Muscle layer of duodenum (tissue), 2 donors: ENCODE measurements around the gene ANAPC10.
"Not testable (repeated sequence)": the region's sequence is repeated elsewhere in the genome, so short reads cannot be mapped to it uniquely, and the experiment has no call there.

ENCODE experiments used
- H3K27ac ChIP-seq: one replicate; pipeline ENCODE4 v1.7.0; 2013; ENCODE audit warnings: mild to moderate bottlenecking, low read length
- H3K27me3 ChIP-seq: one replicate; pipeline ENCODE4 v1.7.0; 2013; ENCODE audit warnings: low read depth, mild to moderate bottlenecking, control low read depth, low read length
- H3K36me3 ChIP-seq, 2 donors: one replicate each; pipeline ENCODE4 v1.7.0; 2013; ENCODE audit warnings: low read length in 2 of 2, control low read depth in 1 of 2, mild to moderate bottlenecking in 1 of 2; ENCODE audit not compliant: insufficient read depth in 2 of 2, control insufficient read depth in 1 of 2
- H3K4me1 ChIP-seq, 2 donors: one replicate each; pipeline ENCODE4 v1.7.0; 2013; ENCODE audit warnings: low read length in 2 of 2, mild to moderate bottlenecking in 2 of 2, control low read depth in 1 of 2, moderate library complexity in 1 of 2; ENCODE audit not compliant: insufficient read depth in 2 of 2, control insufficient read depth in 1 of 2
- H3K4me3 ChIP-seq, 2 donors: one replicate each; pipeline ENCODE4 v1.7.0; 2013; ENCODE audit warnings: low read length in 2 of 2, low read depth in 1 of 2, mild to moderate bottlenecking in 1 of 2
- H3K9me3 ChIP-seq, 2 donors: one replicate each; pipeline ENCODE4 v1.7.0; 2013; ENCODE audit warnings: low read length in 2 of 2, control low read depth in 1 of 2, mild to moderate bottlenecking in 1 of 2; ENCODE audit not compliant: control insufficient read depth in 1 of 2
- donor health status: healthy.

Gene ANAPC10

DNA sequence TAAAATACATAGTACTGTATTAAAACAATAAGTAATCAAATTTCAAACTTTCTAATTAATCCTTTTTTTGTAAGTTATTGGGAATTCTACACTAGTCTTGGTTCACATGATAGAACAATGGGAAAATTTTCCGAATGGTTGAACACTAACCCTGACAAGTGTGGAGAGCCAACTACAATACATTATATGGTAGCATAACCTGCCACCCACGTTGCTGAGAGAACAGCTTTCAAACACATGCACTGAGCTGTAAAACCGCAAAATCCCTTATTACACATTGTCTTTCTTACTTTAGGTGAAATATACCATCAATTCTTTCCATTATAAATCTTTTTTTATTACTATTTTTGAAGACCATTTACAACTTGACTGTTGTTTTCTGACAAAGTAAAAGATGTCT, 54.7 kb downstream of the ANAPC10 start:
- Histone ChIP-seq H3K4me3 (no peak overlapping the region), H3K9me3 (no peaks in the 10 kb centered on the region), H3K27ac (no peak overlapping the region), H3K4me1 (no peaks in the 10 kb centered on the region), H3K27me3 (no peaks in the 10 kb centered on the region), H3K36me3 (no peaks in the 10 kb centered on the region)

DNA sequence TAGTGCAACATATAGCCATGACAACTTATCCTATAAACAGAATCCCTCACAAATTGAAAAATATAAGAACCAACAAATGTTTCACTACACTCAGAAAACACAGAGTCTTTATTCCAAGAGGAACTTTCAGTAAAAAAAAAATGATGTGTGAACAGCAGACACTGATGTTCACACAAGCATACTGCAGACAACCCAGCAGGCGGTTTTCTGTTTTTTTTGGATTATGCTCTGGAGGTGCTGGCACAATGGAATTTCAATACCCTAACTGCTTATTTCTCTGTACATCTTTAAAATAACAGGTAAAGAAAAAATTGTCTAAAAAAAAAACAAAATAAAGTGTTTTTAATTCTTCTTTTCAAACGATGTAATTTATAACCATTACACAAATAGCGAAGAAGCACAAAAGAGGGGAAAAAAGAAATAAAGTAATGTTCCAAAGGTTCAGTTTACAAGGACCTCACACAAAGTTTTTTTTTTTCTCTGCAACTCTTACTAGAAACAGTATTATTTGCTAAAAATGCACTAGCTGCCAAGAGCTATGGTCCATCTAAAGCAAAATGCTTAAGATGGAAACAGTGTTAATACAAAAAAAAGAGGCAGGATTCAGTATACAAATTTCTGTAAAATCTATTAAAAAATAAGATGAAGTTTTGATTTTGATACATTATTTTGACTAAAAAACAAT, 55.3 kb downstream of the ANAPC10 start:
- H3K27me3 ChIP-seq = no peaks in the 10 kb centered on the region
- no peak overlapping the region for H3K27ac ChIP-seq
- no peak overlapping the region for H3K4me3 ChIP-seq
- no peaks in the 10 kb centered on the region for H3K9me3 ChIP-seq
- no peaks in the 10 kb centered on the region for H3K4me1 ChIP-seq
- H3K36me3 ChIP-seq = no peaks in the 10 kb centered on the region

DNA sequence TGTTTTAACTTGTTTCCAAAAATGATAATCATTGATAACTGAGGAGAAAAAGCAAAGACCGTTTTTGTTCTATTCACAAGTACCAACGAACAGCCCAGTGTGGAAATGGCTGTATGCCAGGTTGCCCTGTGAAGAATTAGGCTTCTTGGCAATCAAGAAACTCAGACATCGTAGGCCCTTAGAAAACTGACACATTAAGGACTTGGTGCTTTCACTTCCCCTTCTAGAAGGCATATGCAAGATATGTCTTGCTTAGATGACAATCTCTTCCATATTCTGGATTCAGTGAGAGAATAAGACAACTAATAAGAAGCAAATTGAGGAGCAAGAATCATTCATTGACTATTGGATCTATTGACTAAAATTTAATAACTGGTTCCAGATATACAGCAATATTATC, 56.6 kb downstream of the ANAPC10 start:
- no peak overlapping the region for H3K27ac ChIP-seq
- H3K4me1 ChIP-seq = no peaks in the 10 kb centered on the region
- H3K9me3 ChIP-seq = no peaks in the 10 kb centered on the region
- no peaks in the 10 kb centered on the region for H3K36me3 ChIP-seq
- H3K4me3 ChIP-seq = no peak overlapping the region
- no peaks in the 10 kb centered on the region for H3K27me3 ChIP-seq

DNA sequence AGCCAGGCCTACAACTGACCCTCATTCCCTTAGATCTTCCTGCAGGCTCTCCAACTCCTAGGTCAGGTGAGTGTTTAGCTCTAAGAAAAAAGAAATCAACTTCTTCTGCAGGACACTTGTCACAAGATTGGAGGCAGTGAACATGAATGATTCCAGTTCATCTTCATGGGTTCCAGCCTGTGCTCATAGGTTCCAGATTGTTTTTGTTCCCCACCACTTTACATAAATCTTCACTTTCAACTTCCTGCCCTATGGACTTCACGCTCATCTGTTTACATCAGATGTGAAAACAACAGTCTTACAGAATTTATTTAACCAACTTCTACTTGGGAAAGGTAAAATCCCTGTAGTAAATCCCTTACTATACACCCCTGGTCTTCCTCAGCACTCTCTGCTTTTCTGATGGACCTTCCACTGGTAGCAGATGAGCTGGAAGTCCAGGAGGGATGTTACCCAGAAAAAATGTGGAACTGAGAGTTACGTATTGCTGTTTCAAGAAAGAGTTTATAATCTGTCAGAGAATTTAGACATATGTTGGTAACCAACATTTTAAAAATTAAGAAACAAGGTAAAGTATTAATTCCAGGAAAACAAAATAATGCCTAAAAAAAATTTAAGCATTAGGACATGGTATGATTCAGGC, 62.4 kb downstream of the ANAPC10 start:
- Histone ChIP-seq H3K27ac (no peak overlapping the region), H3K4me3 (no peak overlapping the region), H3K36me3 (peaks cover 0 to 25% of the 10 kb centered on the region in 2 donors), H3K4me1 (no peaks in the 10 kb centered on the region), H3K9me3 (peaks cover 0 to 3% of the 10 kb centered on the region in 2 donors), H3K27me3 (no peaks in the 10 kb centered on the region)

DNA sequence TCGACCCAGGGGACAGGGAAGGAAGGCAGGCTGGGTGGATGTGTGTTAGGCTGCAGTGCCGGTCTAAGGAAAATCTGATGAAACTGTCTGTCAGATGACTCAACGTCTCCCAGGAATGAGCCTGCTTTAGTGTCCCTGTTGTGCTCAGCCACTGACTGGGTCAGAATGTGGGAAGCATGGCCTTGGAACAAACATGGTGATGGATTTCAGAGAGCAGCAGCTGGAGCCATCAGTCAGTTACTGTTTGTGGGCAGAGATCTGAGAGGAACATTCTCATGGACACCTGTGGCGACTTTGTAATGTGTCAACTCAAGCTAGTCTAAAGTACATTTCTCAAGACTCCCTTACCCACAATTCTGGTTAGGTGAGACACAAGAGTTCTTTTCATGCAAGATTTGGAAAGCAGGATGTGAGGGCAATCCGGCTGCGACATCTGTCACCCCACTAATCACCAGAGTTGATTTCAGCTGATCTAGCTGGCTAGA, 63.2 kb downstream of the ANAPC10 start:
- no peaks in the 10 kb centered on the region for H3K4me1 ChIP-seq
- peaks cover 0 to 3% of the 10 kb centered on the region in 2 donors for H3K9me3 ChIP-seq
- H3K4me3 ChIP-seq = no peak overlapping the region
- peaks cover 0 to 25% of the 10 kb centered on the region in 2 donors for H3K36me3 ChIP-seq
- no peaks in the 10 kb centered on the region for H3K27me3 ChIP-seq
- no peak overlapping the region for H3K27ac ChIP-seq

DNA sequence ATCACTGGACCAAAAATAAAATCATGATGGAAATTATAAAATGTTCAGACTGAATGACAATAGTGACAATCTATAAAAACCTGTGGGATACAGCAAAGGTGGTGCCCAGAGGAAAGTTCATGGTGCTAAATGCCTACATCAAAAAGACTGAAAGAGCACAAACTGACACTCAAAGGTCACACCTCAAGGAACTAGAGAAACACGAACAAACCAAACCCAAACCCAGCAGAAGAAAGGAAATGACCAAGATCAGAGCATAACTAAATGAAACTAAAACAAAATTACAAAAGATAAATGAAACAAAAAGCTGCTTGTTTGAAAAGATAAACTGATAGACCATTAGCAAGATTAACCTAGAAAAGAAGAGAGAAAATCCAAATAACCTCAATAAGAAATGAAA, 78.7 kb downstream of the ANAPC10 start:
- Histone ChIP-seq H3K4me1 (no peaks in the 10 kb centered on the region), H3K4me3 (no peak overlapping the region), H3K27ac (no peak overlapping the region), H3K36me3 (no peaks in the 10 kb centered on the region), H3K27me3 (no peaks in the 10 kb centered on the region), H3K9me3 (peaks cover 0 to 8% of the 10 kb centered on the region in 2 donors)

DNA sequence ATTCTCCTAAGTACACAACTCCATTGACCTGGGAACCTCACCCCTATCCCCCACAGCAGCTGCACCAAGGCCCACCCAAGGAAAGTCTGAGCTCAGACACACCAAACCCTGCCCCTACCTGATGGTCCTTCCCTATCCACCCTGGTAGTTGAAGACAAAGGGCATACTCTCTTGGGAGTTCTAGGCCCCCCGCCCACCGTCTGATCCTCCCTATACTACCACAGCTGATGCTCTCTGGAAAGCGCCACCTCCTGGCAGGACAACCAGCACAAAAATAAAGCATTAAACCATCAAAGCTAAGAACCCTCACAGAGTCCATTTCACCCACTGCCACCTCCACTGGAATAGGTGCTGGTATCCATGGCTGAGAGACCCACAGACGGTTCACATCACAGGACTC, 83.6 kb downstream of the ANAPC10 start:
- peaks cover 0 to 2% of the 10 kb centered on the region in 2 donors for H3K9me3 ChIP-seq
- H3K4me3 ChIP-seq = no peak overlapping the region
- no peaks in the 10 kb centered on the region for H3K36me3 ChIP-seq
- H3K27ac ChIP-seq = no peak overlapping the region
- no peaks in the 10 kb centered on the region for H3K27me3 ChIP-seq
- peaks cover 0 to 15% of the 10 kb centered on the region in 2 donors for H3K4me1 ChIP-seq

DNA sequence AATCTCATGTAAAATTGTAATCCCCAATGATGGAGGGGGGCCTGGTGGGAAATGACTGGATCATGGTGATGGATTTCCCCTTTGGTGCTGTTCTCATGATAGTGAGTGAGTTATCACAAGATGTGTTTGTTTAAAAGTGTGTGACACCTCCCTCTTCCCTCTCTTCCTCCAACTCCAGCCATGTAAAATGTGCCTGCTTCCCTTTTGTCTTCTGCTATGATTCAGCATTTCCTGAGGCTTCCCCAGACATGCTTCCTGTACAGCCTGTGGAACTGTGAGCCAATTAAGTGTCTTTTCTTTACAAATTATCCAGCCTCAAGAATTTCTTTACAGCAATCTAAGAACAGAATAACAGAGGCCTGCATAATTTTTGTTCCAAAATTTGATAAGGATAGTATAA, 85.2 kb downstream of the ANAPC10 start:
- Histone ChIP-seq H3K4me1 (peaks cover 0 to 15% of the 10 kb centered on the region in 2 donors), H3K9me3 (peaks cover 0 to 2% of the 10 kb centered on the region in 2 donors), H3K4me3 (no peak overlapping the region), H3K27ac (no peak overlapping the region), H3K36me3 (no peaks in the 10 kb centered on the region), H3K27me3 (no peaks in the 10 kb centered on the region)

DNA sequence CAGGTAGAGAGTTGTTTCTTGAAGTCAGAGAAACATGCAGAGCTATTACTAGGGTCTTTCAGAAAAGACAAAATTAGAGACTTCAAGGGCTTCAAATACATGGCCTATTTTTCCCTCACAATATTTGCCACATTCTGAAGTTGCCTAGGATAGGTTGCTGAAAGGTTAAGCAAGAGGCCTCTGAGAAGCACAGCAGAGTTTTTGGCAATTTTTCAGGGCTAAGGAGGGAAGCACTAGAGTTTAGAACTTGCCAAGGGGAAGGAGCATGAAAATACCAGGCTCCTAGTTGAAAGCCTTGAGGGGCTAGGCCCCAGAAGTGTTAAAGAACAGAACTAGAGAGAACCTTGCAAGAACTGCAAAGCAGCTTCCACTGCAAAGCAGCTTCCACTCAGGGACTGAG, 86.4 kb downstream of the ANAPC10 start:
- no peak overlapping the region for H3K4me3 ChIP-seq
- H3K9me3 ChIP-seq = peaks cover 0 to 2% of the 10 kb centered on the region in 2 donors
- peaks cover 0 to 15% of the 10 kb centered on the region in 2 donors for H3K4me1 ChIP-seq
- no peaks in the 10 kb centered on the region for H3K27me3 ChIP-seq
- H3K27ac ChIP-seq = no peak overlapping the region
- H3K36me3 ChIP-seq = no peaks in the 10 kb centered on the region

DNA sequence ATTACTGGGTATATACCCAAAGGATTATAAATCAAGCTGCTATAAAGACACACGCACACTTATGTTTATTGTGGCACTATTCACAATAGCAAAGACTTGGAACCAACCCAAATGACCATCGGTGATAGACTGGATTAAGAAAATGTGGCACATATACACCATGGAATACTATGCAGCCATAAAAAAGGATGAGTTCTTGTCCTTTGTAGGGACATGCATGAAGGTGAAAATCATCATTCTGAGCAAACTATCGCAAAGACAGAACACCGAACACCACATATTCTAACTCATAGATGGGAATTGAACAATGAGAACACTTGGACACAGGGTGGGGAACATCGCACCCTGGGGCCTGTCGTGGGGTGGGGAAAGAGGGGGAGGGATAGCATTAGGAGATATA, 87.7 kb downstream of the ANAPC10 start:
- H3K27me3 ChIP-seq, H3K27ac ChIP-seq, H3K36me3 ChIP-seq, H3K4me3 ChIP-seq, H3K9me3 ChIP-seq: not testable (repeated sequence)
- peaks cover 0 to 15% of the 10 kb centered on the region in 2 donors for H3K4me1 ChIP-seq

DNA sequence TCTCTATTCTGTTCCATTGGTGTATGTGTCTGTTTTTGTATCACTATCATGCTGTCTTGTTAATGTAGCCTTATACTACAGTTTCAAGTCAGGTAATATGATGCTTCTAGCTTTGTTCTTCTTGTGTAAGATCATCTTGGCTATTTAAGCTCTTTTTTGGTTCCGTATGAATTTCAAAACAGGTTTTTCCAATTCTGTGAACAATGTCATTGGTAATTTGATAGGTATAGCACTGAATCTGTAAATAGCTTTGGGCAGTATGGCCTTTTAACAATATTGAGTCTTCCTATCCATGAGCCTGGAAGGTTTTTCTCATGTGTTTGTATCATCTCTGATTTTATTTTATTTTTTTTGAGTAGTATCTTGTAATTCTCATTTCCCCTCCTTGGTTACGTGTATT, 94.3 kb downstream of the ANAPC10 start:
- H3K36me3 ChIP-seq = no peaks in the 10 kb centered on the region
- H3K27me3 ChIP-seq = no peaks in the 10 kb centered on the region
- H3K4me1 ChIP-seq = no peaks in the 10 kb centered on the region
- H3K27ac ChIP-seq = no peak overlapping the region
- no peak overlapping the region for H3K4me3 ChIP-seq
- H3K9me3 ChIP-seq = no peaks in the 10 kb centered on the region
